GM21723 (cell line): Measurements from ENCODE around the gene PTK7.

Experiments
- ATAC-seq: cut with Tn5 transposase; IDR thresholded peaks from one replicate; pipeline ENCODE4 v1.9.1; 2021; ENCODE audit warnings: mild to moderate bottlenecking, moderate library complexity; ENCODE audit not compliant: unreplicated experiment

The PTK7 gene

DNA sequence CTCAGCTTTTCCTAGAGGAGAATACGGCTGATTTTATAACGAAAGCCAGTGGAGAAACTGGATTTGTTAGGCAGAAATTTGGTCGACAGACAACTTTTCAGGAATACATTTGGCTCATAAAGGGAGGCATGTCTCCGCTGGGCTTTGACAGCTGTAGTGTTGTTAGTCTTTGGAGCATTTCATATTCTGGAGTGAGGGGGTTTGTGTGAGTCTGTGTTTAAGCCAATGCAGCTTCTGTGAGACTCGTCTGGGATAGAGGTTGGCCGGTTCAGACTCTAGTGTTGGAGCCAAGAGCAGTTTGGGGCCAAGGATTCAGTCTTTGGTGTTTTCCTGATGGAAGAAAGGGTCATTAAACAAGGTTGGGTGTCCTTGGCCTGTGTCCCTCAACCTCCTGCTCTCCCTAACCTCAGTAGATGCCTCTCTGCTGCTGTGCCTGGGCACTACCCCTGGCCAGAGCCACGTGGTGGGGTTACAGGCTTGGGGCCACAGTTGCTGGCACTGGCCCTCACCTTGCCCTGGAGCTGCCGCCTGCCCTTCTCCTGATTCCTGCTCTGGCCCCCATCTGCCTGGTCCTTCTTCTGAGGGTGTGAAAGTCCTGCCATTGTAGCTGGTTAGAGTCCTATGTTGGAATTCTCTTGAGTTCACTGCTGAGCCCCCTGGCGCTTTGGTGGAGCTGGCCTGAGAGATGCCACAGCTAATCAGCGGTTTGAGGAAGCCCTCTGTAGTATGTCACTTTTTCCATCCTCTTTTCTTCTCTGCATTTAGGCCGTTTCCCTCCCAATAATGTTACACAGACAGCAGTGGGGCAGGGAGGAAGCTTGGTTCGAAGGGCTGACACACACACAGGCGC, 6.9 kb downstream of the PTK7 start:
- no peak for ATAC-seq

DNA sequence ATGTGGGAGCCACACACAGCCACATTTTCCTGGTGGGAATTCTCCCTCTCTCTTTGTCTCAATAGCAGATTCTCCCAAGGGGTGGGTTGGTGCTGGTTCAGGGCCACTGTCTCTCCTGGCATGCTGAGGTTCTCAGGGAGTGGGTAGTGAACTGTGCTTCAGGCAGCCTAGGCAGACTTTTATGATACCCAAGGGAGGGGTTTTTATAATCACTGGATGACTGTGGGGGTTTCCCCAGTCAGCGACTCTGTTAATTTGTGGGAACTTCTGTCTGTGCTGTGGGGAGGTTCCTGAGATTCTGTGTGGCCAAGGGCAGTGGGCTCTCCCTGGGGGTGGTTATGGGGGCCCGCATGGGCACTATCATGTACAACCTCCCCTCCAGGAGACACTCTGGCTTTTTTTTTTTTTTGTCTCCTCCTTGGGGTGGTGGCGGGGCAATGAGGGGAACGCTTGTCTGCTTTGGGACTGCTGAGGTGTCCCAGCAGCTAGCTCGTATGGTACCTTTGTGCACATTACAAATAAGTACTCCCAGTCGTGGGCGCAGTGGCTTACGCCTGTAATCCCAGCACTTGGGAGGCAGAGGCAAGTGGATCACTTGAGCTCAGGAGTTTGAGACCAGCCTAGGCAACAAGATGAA, 10.0 kb downstream of the PTK7 start:
- ATAC-seq, result no peak

DNA sequence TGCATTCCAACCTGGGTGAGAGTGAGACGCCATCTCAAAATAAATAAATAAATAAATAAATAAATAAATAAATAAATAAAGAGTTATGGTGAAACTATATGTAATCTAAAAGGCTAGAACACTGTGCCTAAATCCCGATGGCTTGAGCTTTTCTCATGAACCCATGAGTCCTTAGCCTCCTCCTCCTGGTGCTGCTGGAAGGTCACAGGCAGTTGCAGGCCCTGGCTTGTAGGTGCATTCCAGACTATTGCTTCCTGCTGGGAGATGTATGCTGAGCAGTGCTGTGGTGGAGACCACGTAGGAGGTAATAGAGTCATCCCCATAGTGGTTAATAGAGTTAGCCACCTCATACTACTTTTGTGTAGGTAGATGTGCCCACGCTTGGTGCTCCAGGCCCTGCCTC, 12.5 kb downstream of the PTK7 start:
- no peak for ATAC-seq

DNA sequence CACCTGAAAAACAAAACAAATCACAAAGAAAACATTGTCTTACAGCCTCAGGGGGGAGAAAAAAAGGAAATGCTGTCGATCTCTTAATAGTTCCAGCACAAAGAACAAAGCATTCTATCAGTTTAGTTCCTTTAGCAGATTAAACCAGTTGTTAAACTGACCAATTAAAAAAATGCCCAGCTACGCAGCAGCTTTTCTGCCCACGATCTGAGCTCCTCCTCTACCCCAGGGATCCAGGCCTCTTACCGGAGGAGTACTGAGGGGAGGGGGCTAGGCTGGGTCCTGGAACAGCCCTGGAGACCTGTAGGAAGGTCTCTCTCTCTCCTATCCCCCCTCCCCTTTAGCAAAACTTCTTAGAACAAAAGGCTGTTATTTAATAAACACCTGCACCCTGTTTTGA, 13.4 kb downstream of the PTK7 start:
- ATAC-seq, result no peak

DNA sequence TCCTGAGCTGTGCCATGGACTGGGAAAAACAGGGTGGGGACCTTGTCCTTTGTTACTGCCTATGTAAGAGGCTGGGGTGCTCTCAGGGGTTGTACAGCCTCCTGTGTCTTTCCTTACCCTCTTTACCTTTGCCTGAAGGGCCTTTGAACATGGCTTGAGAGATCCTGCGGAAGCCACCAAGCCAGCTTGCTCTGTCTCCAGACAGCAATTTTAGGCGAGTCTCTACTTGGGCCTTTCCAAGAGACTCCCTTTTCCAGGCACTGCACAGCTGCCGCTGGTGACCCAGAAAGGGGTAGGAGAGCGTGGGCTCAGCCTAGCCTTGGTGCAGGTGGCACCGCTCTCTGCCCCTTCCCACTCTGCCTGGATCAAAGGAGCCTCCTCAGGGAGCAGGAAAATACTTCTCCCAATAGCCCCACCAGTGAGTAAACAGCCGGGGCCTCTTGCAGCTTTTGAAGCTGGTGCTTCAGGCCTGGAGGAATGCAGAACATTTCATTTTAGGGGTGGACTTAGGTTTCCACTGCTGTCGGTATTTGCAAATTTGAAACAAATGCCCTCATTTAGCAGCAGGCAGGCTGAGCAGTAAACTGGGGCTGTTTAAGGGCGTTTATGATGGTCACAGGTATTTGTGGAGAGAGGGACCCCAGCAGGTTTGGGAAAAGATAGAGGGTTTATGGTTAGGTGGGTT, 13.9 kb downstream of the PTK7 start:
- ATAC-seq, result no peak

DNA sequence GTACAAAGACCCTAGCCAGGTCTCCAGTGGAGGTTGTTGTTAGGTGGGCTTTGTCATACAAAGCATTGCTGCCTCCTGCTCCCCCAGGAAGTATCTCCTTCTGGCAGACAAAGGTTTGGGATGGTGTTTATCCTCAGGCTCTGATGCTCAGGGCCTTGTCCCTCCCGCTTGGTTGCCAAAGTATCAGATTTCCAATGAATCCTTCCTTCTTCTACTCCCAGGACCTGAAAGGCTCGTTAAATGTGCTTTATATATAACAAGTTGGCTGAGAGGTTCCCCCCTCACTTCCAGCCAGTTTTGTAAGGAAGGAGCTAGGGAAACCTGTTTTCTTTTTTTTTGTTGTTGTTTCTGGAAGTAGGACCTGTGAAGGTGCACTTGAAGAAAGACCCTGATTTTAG, 14.4 kb downstream of the PTK7 start:
- no peak for ATAC-seq

DNA sequence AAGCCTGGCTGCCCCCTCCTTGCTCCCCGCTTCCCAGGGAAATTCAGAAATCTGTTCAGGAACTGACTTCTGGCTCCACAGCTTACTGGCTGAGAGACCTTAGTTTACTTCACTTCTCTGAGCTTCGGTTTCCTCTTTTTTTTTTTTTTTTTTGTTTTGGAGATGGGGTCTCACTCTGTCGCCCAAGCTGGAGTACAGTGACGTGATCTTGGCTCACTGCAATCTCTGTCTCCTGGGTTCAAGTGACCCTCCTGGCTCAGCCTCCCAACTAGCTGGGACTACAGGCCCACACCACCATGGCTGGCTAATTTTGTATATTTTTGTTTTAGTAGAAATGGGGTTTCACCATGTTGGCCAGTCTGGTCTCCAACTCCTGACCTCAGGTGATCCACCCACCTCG, 14.9 kb downstream of the PTK7 start:
- ATAC-seq, result no peak

DNA sequence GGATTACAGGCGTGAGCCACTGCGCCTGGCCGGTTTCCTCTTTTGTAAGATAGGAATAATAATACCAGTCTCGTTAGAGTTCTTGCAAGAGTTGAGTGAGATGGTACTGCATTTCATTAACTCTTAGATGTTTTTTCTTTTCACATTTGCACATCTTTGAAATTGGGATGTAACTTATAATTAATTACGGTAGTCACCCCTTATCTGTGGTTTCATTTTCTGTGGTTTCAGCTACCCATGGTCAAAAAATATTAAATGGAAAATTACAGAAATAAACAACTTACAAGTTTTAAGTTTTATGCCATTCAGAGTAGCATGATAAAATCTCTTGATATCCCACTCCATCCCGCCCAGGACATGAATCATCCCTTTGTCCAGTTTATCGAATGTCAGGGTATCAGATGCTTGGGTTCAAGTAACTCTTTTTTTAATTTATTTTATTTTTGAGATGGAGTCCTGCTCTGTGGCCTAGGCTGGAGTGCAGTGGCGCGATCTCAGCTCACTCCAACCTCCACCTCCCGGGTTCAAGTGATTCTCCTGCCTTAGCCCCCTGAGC, 15.4 kb downstream of the PTK7 start:
- ATAC-seq, result no peak

DNA sequence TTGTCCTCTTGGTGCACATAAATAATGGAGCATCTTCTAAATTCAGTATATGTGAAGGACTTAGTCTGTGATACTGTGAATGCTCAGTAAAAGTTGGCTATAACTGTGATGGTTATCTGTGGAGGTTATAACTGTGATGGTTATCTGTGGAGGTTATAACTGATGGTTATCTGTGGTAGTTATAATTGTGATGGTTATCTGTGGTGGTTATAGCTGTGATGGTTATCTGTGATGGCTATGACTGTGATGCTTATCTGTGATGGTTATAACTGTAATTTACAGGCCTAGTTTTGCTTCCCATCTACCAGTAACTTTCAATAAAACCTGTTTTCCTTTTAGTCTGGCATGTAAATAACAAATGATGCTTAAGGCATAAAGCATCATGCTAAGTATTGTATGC, 16.5 kb downstream of the PTK7 start:
- no peak for ATAC-seq

DNA sequence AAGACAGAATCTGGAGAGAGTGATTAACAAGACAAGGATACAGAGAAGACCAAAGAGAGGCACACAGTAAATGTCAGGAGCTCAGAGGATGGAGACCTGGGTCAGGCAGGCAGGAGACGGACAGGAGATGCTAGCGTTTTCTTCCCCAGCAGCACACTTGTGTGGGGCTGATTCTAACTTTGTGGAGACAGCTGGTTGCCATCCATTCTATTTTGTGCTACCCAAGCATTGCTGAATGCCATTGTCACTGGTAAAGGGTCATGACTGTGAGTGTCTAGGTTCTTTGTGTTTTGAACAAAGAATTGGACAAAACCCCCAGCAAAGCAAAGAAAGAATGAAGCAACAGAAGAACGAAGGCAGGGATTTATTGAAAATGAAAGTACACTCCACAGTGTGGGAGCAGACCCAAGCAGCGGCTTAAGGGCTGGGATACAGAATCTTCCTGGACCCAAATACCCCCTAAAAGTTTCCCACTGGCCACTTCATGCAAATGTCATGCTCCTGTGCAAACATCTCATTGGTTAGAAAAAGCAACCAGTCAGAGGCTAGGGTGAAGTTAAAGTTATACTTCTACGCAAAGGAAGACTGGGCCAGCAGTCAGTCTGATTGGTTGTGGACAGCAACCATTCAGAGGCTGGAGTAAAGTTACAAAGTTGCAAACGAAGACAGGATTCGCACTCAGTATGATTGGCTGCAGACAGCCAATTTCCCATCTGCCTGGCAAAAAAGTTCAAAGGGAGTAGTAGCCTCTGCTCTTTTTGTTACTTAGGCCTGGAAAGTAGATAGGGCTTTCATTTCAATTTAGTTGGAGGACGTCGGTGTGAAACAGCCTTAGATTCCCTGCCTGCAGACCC, 17.5 kb downstream of the PTK7 start:
- no peak for ATAC-seq

DNA sequence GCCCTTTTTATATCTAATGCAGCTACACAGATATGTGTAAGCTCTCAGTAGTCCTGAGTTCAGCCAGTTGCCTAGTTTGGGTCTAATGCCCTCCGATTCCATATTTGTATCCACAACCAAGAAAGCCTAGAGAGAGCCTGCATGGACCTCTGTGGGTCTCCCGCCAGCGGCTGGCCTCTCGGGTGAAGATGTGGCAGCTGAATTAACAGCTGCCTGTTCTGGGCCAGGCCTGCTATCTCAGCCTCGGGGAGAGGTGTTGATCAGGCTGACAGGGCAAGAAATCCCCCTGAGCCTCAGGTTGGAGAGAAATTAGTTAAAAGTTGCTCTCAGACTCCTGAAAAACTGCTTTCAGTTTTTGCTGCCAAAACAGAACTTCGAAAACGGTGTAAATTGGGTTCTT, 19.8 kb downstream of the PTK7 start:
- ATAC-seq, result no peak

DNA sequence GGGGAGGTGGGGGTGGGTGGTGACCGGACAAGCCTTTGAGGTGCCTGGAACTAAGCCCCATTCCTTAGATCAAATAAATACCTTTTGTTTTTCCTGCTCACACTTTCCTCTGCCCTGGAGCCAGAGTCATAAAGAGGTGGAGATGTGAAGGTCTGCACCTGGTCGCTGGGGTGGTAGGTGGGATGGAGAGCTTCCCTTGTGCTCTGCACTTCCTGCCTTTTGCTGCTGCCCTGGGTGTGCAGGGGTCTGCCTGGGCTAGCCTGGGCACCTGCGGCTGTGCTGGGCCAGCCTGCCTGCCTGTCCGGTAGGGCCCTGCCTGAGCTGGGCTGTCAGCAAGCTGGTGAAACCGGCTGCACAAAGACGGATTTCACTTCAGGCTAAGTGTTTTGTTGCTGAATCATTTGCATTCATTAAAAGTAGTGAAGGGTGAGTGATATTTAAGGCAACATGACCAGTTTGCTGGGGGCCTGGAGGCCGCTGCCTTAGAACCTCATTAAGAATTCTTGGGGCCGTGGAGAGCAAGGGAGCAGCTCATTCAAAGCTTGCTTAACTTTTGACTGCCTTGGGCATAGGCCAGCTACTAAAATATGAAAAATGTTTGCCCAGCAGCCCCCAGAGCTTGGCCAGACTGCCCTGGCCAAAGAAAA, 20.5 kb downstream of the PTK7 start:
- no peak for ATAC-seq

DNA sequence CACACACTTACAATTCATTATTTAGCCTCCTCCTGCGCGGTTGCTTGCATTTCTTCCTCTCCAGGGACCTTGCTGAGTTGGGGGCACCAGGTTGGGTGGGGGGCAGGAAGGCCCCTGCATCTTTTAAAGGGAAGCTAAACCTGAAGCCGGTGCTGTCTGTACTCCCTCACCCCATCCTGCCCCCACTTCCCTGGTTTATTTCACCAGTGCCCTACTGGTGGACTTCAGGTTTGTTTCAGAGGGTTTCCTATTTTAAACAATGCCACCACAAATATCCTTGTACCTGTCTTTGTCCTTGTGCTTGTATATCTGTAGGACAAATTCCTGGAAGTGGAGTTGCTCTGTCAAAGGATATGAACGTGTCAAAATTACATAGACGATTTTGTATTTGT, 21.0 kb downstream of the PTK7 start:
- ATAC-seq, result no peak

DNA sequence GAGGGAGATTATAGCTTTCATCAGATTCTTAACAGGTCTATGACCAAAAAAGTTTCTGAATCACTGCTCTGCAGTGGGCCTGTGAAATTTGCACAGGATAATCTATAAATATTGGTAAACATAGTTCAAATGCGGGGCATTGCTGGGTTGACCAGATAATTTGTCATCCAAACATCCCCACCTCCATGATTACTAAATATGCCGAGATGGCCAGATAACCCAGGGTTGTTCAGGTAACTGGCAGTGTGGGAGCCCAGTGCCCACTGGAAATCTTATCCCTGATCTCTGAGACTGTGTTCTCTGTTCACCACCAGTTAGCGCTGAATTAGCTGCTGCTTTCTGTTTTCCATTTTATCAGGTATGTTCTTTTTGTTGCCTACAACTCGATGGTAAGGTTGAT, 21.4 kb downstream of the PTK7 start:
- ATAC-seq, result no peak

DNA sequence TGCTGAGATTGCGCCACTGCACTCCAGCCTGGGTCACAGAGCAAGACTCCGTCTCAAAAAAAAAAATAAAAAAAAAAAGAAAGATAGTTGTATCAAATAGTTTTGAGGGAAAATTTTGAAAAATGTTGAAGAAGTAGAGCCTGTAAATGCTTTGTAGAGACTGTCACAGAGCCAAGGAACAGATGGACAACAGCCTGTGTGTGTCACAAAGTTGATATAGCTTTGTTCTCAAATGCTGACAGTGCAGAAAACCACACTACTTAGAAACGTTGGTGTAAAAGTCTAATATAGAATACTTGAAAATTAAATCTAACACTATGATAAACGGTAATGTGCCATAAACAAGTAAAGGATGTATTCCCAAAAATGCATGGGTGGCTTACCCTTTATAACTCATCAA, 25.4 kb downstream of the PTK7 start:
- ATAC-seq, result no peak

DNA sequence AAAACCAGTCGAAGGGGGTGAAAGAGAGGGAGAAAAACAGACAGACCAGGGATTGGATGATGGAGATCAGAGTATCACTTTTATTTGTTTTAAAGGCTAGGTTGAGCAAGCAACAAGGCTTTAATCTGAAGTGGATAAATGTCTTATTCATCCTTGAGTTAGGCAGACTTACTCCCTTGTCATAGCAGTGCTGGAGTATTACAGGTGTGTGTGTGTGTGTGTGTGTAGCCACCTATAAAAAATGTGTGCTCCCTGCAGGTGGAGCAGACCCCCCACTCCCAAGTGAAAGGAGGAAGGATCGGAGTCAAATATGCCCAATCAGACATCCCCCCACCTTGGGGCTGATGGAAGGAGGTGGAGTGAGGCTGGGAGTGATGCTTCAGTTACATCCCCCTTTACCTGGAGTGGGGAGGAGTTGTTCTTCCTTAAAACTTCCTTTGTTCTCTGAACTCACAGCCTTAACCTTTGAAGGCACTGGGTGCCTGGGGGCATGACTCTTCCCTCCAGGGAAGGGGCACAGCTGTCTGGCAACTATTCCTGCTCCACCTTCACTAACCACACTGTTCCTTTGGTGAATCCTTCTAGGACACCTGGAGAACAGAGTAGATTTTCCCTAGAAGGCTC, 27.3 kb downstream of the PTK7 start:
- ATAC-seq, result no peak

DNA sequence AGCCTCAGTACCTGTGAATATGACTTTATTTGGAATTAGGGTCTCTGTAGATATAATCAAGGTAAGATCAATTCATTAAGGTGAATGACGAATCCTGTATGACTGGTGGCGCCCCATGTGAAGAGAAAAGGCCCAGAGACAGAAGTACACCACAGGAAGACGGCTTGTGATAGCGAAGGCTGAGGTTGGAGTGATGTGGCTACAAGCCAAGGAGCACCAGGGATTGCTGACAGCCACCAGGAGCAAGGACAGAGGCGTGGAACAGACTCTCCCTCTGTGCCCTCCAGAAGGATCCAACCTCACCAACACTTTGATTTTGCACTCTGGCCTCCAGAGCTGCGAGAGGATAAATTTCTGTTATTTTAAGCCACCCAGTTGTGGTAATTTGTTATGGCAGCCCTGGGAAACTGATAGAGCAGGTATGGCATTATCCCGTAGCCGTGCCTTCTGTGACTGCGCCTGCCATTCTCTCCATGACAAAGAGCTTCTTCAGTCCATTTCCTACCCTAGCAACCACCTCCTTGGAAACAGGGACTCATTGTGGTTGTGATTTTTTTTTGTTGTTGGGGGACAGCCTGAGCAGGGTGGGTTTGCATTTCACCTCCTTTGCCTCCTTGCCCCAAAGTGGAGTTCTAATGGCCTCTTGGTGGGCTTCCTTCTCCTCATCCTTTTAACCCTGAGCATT, 29.6 kb downstream of the PTK7 start:
- no peak for ATAC-seq

DNA sequence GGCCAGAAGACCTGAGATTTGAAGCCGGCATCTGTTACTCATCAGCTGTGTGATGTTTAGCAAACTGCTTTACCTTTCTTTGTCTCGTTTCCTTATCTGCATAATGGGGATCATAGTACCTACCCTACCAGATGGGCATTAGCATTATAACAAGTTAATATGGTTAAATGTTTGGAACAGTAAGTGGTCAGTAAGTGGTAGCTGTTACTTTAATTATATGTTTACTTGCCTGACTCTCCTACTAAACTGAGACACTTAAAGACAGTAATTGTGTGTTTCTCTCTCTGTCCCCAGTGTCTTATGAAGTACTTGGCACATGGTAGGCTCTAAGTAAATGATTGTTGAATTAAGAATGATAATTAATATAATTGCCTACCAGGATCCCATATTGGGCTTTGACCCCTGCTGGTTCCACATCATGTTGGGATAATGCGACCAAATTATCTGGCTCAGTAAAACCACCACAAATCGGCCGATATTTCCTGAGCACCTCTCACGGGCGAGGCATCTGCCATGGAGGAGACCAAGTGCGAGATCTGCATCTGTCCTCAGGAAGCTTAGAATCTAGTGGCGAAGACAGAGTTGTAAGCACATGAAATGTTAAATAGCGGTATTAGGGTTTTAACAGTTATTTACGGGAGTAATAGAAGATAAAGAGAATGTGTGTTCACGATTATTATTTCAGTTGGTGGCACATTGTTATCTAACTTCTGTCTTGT, 31.4 kb downstream of the PTK7 start:
- no peak for ATAC-seq
